IPS-18a (cell line): Measurements from ENCODE around the gene SPDYC.
"Not testable (repeated sequence)": the region's sequence is repeated elsewhere in the genome, so short reads cannot be mapped to it uniquely, and the experiment has no call there.

ENCODE experiments used
- H3K27ac ChIP-seq: one replicate; pipeline ENCODE4 v1.5.1; 2013; ENCODE audit warnings: low read length
- H3K27me3 ChIP-seq: one replicate; pipeline ENCODE4 v1.6.1; 2013; ENCODE audit warnings: mild to moderate bottlenecking, low read length; ENCODE audit not compliant: control insufficient read depth, insufficient read depth
- H3K36me3 ChIP-seq: one replicate; pipeline ENCODE4 v1.6.1; 2013; ENCODE audit warnings: low read depth, low read length; ENCODE audit not compliant: control insufficient read depth
- H3K4me1 ChIP-seq: one replicate; pipeline ENCODE4 v1.6.1; 2013; ENCODE audit warnings: low read depth, low read length; ENCODE audit not compliant: control insufficient read depth
- H3K4me3 ChIP-seq: one replicate; pipeline ENCODE4 v1.5.1; 2013; ENCODE audit warnings: low read length
- H3K9ac ChIP-seq: one replicate; pipeline ENCODE4 v1.6.1; 2013; ENCODE audit warnings: mild to moderate bottlenecking, low read length, moderate library complexity
- H3K9me3 ChIP-seq: one replicate; pipeline ENCODE4 v1.6.1; 2013; ENCODE audit warnings: low read depth, low read length; ENCODE audit not compliant: control insufficient read depth

The SPDYC gene

DNA sequence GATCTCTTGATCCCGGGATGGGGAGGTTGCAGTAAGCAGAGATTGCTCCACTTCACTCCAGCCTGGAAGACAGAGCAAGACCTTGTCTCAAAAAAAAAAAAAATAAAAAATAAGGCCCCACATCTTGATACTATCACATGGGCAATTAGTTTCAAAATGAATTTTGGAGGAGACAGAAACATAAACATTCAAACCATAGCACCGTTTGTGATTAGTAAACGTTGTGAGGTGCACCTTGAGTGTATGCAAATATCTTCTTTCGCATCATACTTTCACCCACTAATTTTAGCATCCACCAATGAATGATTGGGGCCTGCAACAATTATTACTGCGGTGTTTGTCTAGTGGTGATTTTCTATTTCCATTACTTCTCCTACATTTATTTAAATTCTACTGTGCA, 11.0 kb upstream of the SPDYC start:
- Histone ChIP-seq H3K4me1 (no peaks in the 10 kb centered on the region), H3K27me3 (no peaks in the 10 kb centered on the region), H3K27ac (no peak overlapping the region), H3K4me3 (no peak overlapping the region), H3K36me3 (no peaks in the 10 kb centered on the region), H3K9me3 (no peaks in the 10 kb centered on the region), H3K9ac (no peak overlapping the region)

DNA sequence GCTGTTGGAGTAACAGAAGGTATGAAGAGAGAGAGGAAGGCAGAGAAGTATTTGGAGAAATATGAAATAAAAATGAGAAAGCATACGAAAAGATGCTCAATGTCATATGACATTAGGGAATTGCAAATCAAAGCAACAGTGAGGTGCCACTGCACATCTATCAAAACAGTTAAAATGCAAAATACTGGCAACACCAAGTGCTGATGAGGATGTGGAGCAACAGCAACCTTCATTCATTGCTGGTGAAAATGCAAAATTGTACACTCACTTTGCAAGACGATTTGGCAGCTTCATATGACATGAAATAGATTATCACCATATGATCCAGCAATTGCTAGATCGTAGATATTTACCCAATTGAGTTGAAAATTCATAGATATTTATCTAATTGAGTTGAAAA, 9.4 kb upstream of the SPDYC start:
- H3K36me3 ChIP-seq = no peaks in the 10 kb centered on the region
- H3K9ac ChIP-seq = no peak overlapping the region

DNA sequence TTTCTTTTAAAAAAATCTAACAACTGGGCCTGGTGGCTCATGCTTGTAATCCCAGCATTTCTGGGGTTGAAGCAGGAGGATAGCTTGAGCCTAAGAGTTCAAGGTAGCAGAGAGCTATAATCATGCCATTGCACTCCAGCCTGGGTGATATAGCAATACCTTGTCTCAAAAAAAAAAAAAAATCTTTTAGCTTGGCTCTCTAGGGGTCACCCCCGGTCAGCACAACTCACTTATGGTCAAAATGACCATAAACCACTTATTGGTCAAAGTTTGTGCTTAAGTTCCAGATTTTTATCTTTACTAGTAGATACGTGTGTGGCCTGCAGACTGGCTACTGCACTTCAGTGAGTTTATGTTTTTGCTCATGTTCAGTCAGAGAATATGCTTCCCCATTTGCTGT, 6.3 kb upstream of the SPDYC start:
- Histone ChIP-seq H3K4me3 (no peak overlapping the region), H3K9me3 (no peaks in the 10 kb centered on the region), H3K27me3 (no peaks in the 10 kb centered on the region), H3K4me1 (no peaks in the 10 kb centered on the region), H3K36me3 (no peaks in the 10 kb centered on the region), H3K9ac (no peak overlapping the region), H3K27ac (no peak overlapping the region)

More for the DNA sequence above, 9.4 kb upstream of the SPDYC start:
- Histone ChIP-seq H3K9me3 (no peaks in the 10 kb centered on the region), H3K4me3 (no peak overlapping the region), H3K4me1 (no peaks in the 10 kb centered on the region), H3K27me3 (no peaks in the 10 kb centered on the region), H3K27ac (no peak overlapping the region)

DNA sequence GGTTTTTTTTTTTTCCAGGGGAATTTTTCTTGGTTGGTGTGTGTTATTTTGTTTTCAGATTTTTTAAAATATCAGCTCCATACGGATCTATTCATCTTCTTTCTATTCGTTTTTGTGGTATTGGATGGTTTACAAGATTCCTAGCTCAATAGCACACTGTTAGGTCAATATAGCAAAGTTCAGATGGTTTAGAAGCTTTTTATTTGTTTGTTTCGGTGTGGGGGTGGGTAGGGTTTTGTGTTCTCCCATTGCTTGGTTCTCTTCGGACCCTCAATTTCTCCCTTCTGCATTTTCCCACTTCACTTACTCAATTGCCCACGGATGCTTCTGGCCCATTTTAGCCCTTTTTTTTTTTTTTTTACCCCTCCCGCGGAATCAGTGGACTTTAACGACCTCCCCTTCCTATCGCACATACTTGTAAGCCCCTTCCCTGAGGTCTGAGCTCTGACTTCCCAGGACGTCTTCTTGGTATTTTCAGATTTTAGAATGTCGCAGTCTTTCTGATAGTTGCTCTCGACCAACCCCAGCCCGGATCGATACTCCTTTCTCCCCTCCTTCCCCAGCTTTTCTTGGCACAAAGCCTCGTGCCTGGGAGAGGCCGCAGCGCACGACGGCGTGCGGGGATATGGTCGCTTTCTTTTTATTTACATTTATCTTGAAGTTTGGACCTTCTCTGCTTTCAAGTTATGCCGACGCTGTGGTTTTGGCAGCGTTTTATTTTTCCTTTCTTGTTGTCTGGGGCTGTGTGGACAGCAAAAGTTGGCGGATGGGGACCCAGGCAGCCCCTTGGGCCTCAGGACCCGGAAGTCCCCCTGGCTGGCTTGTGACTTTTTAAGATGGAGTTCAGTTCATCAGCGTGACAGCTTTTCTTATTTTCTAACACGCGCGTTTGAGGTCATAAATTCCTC, 4.4 kb upstream of the SPDYC start:
- H3K4me1 ChIP-seq = no peaks in the 10 kb centered on the region
- no peak overlapping the region for H3K9ac ChIP-seq
- no peak overlapping the region for H3K4me3 ChIP-seq
- no peaks in the 10 kb centered on the region for H3K9me3 ChIP-seq
- no peaks in the 10 kb centered on the region for H3K36me3 ChIP-seq
- H3K27ac ChIP-seq = no peak overlapping the region
- no peaks in the 10 kb centered on the region for H3K27me3 ChIP-seq

DNA sequence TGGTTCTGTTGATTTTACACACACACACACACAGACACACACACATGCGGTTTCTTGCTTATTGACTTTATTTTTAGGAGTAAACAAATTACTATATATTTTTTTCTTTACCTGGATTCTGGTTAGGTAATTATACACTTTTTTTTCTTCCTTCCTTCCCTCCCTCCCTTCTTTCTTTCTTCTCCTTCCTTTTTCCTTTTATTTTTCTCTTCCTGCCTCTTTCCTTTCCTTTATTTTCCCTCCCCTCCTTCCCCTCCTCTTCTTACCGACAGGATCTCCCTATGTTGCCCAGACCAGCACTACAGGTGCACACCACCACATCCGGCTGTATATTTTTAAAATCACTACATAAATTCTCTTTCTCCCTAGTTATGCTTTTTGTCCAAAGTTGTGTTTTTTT, 3.1 kb upstream of the SPDYC start:
- H3K4me1 ChIP-seq = no peaks in the 10 kb centered on the region
- no peak overlapping the region for H3K9ac ChIP-seq
- H3K27ac ChIP-seq = no peak overlapping the region
- no peaks in the 10 kb centered on the region for H3K36me3 ChIP-seq
- no peak overlapping the region for H3K4me3 ChIP-seq
- H3K9me3 ChIP-seq = no peaks in the 10 kb centered on the region
- no peaks in the 10 kb centered on the region for H3K27me3 ChIP-seq

DNA sequence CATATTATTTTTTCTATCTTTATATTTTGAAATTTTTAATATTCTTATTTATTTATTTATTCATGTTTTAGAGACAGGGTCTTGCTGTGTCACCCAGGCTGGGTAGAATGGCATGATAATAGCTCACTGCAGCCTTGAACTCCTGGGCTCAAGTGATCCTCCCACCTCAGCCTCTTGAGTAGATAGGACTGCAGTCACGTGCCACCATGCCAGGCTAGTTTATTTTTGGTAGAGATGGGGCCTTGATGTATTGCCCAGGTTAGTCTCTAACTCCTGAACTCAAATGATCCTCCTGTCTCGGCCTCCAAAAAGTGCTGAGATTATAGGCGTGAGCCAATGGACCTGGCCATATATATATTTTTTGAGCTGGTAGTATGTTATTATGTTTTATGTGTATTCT, 2.4 kb upstream of the SPDYC start:
- Histone ChIP-seq H3K4me1 (no peaks in the 10 kb centered on the region), H3K9ac (no peak overlapping the region), H3K9me3 (no peaks in the 10 kb centered on the region), H3K27me3 (no peaks in the 10 kb centered on the region), H3K36me3 (no peaks in the 10 kb centered on the region), H3K27ac (no peak overlapping the region), H3K4me3 (no peak overlapping the region)

DNA sequence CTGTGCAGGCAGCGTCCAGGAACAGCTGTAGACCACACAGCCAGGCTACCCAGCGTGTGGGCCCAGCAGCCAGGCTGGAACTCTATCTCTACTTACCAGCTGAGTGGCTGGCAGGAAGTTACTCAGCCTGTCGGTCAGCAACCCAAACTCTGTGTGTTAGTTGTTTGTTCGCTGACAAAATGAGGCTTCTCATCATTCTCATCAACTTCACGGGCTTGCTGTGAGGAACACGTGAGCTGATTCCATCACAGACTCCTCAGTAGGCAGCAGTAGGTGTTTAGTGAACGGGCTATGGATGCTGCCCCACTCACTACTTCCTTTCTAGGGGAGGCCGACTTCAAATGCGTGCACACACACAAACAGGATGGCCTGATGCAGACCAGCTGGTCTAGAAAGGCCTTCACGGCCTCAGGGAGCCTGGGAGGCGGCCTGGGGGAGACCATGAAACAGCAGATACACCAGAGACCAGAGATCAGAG, 830 bp upstream of the SPDYC start:
- no peaks in the 10 kb centered on the region for H3K36me3 ChIP-seq
- H3K4me1 ChIP-seq = no peaks in the 10 kb centered on the region
- no peak overlapping the region for H3K27ac ChIP-seq
- no peaks in the 10 kb centered on the region for H3K27me3 ChIP-seq
- no peaks in the 10 kb centered on the region for H3K9me3 ChIP-seq
- H3K4me3 ChIP-seq = no peak overlapping the region
- no peak overlapping the region for H3K9ac ChIP-seq

DNA sequence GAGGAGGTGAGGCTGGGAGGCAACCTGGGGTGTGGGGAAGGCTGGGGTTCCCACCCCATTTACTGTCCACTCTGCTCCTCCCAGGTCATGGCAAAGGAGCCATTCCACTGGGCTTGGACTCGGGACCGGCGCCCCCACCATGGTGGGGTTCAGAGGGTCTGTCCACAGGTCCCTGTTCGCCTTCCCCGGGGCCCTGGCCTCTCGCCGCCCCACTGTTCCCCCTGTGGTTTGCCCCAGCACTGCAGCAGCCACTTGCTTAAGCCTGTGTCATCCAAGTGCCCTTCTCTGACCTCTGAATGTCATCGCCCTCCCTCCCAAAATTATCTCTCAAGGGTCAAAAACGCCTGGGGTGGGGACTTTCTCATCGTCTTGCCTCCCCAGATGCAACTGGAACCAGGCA, 2.6 kb downstream of the SPDYC start:
- Histone ChIP-seq H3K36me3 (no peaks in the 10 kb centered on the region), H3K27ac (no peak overlapping the region), H3K27me3 (no peaks in the 10 kb centered on the region), H3K4me1 (no peaks in the 10 kb centered on the region), H3K9ac (no peak overlapping the region), H3K4me3 (no peak overlapping the region), H3K9me3 (no peaks in the 10 kb centered on the region)

DNA sequence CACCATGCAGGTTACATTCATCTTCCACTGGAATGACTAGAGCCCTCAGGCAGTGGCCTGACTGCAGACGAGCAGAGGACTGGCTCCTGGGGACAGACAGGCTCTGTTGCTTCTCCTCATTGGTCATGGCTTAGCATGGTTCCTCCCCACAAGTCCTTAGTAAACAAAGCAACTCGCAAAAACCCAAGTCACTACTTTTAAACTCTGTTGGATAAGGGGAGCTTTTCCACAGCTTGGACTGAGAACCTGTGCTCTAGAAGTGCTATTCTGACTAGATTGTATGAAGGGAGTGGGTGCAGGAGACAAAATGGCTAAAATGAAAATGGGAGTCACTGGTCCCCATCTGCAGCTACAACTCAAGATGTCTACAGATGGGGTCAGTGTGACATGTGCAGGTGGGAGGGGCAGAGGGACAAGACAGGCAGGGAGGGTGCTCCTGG, 4.6 kb downstream of the SPDYC start:
- H3K4me3 ChIP-seq, H3K27me3 ChIP-seq, H3K9ac ChIP-seq, H3K9me3 ChIP-seq, H3K27ac ChIP-seq, H3K36me3 ChIP-seq, H3K4me1 ChIP-seq: not testable (repeated sequence)

DNA sequence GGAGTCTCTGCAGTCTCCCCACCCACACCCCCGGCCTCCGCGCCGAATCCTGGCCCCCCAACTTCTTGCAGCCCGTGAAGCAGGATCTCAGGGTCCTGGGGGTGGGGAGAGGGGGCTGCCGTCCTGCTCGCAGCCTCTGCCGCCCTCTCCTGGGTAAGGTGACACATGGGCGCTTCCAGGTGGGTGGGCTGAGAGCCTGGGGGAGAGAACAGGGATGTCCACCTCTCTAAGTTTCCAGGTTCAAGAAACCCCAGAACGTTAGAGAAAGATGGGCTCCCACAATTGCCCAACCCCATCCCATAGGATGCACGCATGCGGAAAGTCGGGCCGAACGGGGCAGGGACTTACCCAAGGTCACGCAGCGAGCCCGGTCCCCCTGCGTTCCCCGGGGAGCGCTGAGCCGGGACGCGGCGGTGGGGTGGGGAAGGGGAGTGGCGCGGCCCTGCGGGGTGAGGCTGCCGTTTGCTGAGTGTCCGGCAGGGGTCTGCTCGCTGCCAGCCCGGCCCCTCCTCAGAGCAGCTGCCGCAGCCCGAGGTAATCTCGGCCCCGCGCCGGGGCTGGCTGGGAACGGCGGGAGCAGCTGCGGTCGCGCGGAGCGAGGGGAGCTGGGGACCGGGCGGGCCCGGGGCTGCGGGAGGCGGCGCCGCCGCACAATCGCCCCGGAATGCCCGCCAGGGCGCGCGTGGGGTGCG, 11.0 kb downstream of the SPDYC start:
- H3K9me3 ChIP-seq = no peaks in the 10 kb centered on the region
- no peaks in the 10 kb centered on the region for H3K36me3 ChIP-seq
- H3K27me3 ChIP-seq = no peaks in the 10 kb centered on the region
- H3K4me3 ChIP-seq = peak overlapping the region; percentile 80
- peaks cover 33% of the 10 kb centered on the region for H3K4me1 ChIP-seq
- peak overlapping the region; percentile 52 for H3K9ac ChIP-seq
- no peak overlapping the region for H3K27ac ChIP-seq

DNA sequence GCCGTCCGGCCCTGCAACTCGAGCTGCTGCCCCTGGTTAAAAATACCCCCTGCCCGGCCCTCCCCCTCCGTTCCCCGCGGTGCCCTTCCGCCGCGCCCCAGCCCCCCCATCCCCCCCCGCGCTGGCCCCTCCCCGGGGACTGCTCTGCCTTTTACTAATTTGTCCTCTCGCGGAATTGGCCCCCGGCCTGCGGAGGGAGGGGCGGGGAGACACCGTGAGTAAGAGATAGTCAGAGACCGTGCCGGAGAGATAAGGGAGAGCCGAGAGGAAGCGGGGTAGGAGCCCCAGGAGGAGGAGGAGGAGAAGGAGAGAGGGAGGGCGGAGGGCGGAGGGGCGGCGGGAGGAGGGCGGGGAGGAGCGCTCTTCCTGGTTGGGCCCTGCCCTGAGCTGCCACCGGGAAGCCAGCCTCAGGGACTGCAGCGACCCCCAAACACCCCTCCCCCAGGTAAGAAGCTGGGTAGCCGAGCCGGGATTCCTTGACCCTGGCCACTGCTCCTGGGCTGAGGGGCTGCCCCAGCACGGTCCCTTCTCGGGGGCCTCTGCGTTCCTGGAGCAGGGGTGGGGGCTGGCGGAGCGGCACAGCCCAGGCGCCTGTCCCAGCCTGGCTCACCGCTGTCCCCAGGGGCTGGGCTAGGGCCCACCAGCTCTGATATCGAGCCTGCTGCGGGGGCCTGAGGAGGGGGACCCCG, 11.7 kb downstream of the SPDYC start, which contains the start of gene CAPN1:
Gene CAPN1, plus strand, starts transcription at position 360 of the 689 bp plus-strand sequence. CDS start 774 bp downstream, outside the sequence.
- peak within 1 kb of the TSS; percentile 71 for H3K27ac ChIP-seq
- no peaks in the 10 kb centered on the region for H3K9me3 ChIP-seq
- peak within 1 kb of the TSS; percentile 80 for H3K4me3 ChIP-seq
- no peaks in the 10 kb centered on the region for H3K27me3 ChIP-seq
- peaks cover 33% of the 10 kb centered on the region for H3K4me1 ChIP-seq
- H3K36me3 ChIP-seq = peaks cover 2% of the 10 kb centered on the region
- peak within 1 kb of the TSS; percentile 75 for H3K9ac ChIP-seq
